ENCODE results near the gene RGPD4.

The RGPD4 gene

GRCh38 chr2:107936433-107937359 is 110.0 kb downstream of the RGPD4 start:
- H3K4me3 Mint-ChIP-seq, result no peak overlapping the region
- peaks cover 2% of the 10 kb centered on the region for H3K36me3 Mint-ChIP-seq (ENCODE audit: insufficient read depth)
- DNase-seq (ENCODE audit: low spot score in 2 of 2) (no peak), ATAC-seq (replicated peaks; ENCODE audit: extremely low read depth, poor library complexity, severe bottlenecking) (no peak)
- no peaks in the 10 kb centered on the region for H3K9me3 Mint-ChIP-seq
- H3K4me1 Mint-ChIP-seq, result no peaks in the 10 kb centered on the region
- peaks cover 18% of the 10 kb centered on the region for H3K27me3 Mint-ChIP-seq
- H3K27ac Mint-ChIP-seq (ENCODE audit: low read depth), result no peak overlapping the region

Measured in central memory CD8-positive, alpha-beta T cell (primary cell).